NCI-H1092 (cell line): ENCODE measurements around the gene PKN1.
"Not testable (repeated sequence)": the region's sequence is repeated elsewhere in the genome, so short reads cannot be mapped to it uniquely, and the experiment has no call there.

Experiments used
- DNase-seq: peaks from one replicate; lab custom pipeline; 2025; lab: John Stamatoyannopoulos, UW

Gene PKN1

DNA sequence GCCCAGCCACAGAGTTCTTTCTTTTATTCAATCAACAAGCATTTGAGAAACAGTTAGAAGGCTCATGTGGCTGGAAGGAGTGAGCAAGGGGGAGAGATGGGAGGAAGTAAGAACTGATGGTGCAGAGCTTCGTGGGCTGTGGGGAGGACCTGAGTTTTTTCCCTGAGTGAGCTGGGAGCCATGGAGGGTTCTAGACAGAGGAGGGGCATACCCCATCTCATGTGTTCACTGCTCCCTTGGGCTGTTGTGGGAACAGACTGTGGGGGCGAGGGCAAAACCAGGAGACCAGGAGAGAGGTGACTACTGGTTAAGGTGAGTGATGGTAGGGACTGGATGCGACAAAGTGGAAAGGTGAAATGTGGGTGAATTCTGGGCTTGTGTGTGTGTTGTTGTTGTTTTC lies 2.4 kb upstream of the PKN1 start:
- no peak for DNase-seq

DNA sequence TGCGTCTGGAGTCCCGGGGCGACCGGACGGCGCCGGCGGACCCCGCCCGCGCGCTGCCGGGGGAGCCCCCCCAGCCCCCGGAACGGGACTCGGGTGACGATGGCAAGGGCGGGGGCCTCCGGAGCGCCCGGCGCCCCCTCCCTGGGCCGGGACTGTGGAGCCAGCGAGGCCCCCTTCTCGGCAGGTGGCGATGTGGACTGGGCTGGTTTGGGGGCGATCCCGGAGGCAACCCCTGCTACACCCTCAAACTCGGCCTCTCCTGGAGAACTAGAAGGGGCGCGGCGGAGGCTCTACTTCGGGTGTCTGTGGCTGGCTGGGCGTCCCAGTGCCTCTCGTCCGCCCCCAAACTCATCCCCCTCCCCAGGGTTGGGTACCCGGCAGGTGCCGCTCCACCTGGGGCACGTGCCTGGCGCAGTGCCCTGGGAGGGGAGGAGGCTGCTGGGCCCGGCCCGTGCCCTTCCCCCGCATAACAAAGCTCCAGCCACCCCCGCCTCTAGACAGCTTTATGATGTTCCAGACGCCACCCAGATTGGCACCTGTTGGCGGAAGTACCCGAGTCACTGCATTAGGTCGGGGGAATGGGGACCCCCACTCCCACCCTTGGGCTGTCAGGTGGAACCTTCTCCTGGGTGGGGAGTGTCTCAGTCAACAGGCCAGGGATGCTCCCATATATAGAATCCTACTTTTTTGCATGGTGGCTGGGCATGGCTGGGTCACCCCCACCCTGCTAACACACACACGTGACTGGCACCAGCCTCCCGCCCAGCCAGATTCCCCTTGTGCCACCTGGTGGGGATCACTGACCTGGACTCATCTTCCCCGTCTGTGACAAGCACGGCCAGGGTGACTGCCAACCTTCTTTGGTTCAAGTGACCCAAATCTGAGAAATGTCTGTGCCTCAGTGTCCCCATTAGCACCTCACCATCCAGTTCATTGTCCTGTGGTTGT lies 722 bp downstream of the PKN1 start:
- DNase-seq: peak; percentile 39

DNA sequence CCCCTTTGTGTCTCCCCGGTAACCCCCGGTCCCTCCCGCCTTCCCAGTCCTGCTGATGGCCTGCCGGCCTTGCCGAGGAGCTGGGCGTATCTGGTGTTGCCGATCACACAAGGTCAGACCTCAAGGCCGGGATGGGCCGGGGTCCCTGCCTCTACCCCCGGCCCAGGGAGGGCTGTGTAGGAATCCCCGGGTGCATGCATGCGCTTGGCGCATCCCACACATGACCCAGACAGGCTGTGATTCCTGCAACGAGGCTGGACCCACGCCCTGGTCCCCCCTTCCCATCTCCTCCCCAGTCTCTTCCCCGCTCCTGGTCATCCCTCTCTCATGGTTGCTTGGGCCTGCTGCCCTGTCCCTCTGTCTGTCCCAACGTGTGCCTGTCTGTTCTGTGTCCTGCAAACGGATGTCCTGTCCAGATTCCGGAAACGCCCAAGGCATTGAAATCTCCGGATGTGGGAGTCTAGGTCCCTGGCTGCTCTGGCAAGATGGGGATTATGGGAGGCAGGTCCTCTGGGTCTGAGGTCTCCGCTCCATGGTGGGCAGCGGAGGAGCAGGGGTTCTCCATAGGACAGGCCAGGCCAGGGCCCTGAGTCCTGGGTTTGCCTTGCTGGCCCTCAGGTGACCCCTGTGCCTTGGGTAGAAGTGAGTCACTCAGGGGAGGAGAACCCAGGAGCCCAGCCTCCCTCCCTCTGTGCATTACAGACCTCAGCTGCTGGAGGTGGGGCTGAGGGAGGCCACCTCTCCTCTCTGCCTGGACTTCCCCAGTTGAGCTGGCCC lies 1.6 kb downstream of the PKN1 start:
- DNase-seq: no peak

DNA sequence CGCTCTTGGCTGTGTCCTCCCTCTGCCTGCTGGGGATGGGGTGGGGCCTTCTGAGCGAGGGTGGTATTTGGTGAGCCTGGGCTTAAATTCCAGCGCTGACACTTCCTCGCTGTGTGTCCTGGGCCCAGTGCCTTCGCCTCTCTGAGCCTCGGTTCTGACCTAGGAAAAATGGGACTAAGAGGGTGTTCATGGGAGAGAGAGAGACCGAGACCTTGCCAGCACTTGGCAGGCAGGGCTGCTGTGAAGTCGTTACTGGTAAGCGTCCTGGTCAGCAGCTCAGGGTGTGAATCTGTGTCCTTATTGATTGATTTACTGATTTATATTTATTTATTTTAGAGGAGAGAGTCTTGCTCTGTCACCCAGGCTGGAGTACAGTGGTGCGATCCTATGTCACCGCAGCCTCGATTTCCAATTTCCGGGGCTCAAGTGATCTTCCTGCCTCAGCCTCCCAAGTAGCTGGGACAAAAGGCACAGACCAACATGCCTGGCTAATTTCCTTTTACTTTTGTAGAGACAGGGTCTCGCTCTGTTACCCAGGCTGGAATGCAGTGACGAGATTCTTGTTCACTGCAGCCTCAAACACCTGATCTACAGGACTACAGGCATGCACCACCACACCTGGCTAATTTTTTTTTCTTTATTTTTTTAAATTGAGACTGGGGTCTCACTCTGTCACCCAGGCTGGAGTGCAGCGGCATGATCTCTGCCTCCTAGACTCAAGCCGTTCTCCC lies 2.4 kb downstream of the PKN1 start:
- DNase-seq: no peak

DNA sequence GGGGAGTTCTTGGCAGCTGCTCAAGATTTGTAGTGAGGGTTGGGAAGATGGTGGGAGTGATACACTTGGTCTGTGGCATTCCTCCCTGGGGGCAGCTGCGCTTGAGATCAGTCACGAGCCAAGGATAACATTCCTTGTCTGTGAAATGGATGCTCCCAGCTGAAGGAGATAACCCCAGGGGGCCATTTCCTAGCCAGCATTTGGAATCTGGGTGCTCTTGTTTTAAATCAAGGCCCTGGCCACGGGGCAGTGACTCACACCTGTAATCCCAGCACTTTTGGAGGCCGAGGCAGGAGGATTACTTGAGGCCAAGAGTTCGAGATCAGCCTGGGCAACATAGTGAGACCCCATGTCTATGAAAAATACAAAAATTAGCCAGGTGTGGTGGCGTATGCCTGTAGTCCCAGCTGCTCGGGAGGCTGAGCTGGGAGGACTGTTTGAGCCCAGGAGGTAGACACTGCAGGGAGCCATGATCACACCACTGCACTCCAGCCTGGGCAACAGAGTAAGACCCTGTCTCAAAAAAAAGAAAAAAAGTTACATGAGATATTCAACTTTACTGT lies 4.6 kb downstream of the PKN1 start:
- DNase-seq: no peak

DNA sequence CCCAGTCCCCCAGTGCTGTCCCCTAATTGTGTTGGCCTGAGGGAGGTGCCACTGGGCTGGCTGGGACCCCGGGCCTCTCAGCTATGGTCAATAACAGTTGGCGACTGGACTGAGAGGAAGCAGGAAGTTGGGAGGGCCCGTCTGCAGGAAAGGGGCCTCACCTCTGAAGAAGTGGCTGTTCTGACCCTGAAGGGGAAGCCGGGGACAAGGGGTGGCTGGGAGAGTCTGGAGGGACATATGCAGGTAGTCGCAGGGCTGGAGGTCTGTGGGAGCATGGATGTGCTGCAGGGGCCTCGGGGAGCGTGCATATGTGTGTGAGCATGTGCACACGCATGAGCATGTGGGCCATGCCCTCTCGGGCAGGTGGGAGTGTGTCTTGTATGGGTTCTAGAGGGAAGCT lies 5.9 kb downstream of the PKN1 start:
- no peak for DNase-seq

DNA sequence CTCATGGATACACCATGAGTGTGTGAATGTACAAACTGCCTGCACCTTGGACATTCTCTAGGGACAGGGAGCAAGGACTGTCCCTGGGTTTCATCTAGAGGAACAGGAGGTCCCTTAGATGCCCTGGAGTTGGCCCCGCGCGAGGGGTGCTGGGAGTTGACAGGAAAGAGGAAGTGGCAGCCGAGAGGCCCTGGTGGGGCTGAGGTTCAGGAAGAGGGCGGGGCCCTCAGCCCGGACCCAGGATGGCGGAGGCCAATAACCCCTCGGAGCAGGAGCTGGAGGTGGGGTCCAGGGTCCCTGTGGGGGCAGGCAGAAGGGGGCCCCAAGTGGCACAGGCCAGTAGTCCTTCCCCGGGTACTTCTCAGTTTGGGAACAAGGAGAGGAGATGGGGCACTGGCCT lies 6.9 kb downstream of the PKN1 start:
- no peak for DNase-seq

DNA sequence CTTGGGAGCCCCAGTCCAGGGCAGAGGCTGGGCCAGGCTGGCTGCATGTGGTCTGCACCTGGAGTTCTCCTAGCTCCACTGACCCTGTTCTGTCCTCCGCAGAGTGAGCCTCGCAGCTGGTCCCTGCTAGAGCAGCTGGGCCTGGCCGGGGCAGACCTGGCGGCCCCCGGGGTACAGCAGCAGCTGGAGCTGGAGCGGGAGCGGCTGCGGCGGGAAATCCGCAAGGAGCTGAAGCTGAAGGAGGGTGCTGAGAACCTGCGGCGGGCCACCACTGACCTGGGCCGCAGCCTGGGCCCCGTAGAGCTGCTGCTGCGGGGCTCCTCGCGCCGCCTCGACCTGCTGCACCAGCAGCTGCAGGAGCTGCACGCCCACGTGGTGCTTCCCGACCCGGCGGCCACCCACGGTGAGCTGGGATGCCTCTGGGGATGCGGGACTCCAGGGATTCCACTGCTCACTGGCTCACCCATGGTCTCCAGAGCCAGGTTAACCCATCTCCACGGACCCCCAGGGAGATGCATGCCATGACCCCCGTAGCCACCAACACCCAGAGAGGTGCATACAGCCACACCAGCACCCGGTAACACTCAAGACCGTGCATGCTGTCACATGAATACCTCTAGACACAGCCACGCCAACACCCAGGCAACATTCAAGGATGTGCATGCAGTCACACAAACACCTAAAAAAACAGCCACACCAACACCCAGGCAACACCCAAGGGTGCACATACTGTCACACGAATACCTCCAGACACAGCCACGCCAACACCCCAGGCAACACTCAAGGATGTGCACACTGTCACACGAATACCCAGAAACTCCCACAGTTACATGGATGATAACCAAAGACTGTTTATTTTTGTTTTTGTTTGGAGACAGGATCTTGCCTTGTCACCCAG lies 8.2 kb downstream of the PKN1 start:
- DNase-seq: no peak

DNA sequence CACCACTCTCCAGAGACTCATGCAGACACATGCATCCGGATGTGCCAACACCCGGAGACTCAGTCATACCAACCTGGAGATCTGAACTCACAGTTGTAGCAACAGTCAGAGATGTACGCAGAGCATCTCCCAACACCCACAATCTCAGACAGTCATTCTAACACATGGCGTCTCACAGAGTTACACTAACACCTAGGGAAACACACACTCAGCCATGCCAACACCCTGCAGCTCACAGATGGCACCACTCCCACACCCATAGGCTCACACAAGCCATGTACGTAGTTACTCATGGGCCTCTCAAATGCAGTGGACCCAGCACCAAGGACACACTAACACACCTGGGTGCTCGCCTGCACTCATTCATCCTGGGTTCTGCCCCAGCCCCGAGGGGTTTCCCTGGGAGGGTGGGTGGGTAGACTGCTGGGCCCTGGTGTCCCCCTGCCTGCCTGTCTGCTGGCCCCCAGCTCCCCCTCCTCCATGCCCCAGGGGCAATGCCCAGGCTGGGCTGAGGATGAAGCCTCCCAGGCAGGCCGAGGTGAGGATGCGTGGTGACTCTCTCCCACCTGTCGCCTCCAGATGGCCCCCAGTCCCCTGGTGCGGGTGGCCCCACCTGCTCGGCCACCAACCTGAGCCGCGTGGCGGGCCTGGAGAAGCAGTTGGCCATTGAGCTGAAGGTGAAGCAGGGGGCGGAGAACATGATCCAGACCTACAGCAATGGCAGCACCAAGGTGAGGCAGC lies 10.0 kb downstream of the PKN1 start:
- no peak for DNase-seq

DNA sequence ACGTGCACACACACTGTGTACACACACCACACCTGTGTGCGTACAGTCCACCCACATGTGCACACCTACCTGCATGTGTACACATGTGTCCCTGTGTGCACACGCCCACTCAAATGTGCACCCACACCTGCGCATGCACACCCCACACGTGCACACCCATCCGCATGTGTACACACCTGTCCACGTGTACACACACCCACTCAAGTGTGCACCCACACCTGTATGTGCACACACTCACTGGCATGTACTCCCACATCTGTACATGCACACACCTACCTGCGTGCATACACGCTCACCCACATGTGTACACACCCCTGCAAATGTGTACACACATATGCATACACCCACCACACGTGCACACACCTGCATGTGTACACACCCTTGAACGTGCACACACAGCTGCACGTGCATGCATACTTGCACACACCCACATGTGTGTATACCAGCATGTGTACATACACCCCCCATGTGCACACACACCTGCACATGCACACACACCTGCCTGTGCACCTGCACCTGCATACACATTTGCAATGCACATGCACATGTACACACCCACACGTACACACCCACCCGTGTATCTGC lies 10.6 kb downstream of the PKN1 start:
- DNase-seq: no peak

DNA sequence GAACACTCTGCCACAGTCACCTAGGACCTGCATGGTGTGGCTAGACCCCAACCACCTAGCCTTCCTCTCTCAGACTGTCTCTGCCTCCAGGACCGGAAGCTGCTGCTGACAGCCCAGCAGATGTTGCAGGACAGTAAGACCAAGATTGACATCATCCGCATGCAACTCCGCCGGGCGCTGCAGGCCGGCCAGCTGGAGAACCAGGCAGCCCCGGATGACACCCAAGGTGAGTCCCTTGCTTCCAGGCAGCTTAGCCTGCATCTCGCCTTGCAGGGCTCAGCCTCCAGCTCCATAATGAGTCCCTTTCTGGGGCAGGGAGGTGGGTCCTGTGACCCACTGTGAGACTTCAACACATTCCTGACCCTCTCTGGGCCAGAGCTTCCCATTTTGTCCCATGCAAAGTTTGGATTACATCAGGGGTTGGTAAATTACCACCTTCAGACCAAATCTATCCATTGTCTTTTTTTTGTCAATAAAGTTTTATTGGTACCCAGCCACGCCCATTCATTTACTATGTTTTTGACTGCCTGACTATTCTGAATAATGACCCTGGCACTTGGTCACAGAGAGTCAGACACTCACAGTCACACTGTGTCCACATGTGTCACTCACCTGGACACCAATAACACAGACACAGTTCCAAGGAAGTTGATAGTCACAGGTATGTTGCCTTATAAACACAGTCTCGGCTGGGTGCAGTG lies 13.4 kb downstream of the PKN1 start:
- no peak for DNase-seq

DNA sequence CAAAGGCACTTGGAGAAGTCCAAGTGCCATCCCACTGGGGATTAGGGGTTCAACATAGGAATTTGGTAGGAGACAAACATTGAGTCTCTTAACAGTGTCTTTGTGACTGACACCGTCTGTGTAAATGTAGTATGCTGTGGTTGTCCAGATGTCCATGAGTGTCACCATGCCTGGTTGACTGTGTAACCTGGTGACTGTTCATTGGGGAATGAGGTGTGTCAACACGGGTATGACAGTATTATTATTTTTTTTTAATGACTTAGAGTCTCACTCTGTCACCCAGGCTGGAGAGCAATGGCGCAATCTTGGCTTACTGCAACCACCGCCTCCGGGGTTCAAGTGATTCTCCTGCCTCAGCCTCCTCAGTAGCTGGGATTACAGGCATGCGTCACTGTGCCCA lies 16.2 kb downstream of the PKN1 start:
- no peak for DNase-seq

DNA sequence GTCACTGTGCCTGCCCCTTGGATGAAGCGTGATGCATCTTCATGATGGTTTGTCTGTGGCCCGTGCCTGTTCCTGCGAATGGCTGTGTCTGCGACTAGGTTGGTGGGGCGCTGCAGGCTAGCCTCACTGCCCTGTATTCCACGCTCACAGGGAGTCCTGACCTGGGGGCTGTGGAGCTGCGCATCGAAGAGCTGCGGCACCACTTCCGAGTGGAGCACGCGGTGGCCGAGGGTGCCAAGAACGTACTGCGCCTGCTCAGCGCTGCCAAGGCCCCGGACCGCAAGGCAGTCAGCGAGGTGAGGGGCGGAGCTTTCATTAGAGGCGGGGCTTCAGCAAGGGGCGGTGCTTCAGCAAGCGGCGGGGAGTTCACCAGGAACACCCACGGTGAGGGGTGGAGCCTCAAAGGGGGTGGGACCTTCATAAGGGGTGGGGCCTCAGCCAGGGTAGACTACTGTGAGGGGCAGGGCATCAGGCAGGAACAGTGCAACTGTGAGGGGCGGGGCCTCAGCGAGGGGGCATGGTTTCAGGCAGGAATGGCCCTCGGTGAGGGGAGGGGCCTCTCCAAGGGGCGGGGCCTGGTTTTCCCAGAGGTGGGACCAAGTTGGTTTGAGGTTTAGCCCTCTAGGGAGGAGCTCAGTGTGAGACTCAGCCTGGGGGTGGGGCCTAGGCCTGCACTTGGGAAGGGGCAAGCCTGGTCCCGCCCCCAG lies 17.2 kb downstream of the PKN1 start:
- DNase-seq: no peak

DNA sequence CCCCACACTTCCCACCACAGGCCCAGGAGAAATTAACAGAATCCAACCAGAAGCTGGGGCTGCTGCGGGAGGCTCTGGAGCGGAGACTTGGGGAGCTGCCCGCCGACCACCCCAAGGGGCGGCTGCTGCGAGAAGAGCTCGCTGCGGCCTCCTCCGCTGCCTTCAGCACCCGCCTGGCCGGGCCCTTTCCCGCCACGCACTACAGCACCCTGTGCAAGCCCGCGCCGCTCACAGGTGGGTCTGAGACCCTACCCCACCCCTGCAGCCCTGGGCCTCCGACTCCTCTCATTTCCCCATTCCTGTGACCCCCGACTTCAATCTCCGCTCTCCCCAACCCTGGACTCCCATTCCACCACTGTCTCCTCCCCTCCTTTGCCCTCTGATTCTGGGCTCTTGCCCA lies 17.8 kb downstream of the PKN1 start:
- no peak for DNase-seq

DNA sequence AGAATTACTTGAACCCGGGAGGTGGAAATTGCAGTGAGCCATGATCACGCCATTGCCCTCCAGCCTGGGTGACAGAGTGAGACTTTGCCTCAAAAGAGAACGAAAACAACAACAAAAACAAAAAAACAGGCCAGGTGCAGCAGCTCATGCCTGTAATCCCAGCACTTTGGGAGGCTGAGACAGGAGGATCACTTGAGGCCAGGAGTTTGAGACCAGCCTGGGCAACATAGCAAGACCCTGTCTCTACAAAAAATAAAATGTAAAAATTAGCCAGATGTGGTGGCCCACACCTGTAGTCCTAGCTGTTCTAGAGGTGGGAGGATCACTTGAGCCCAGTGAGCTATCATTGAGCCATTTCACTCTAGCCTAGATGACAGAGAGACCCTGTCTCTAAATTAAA lies 19.2 kb downstream of the PKN1 start:
- DNase-seq: not testable (repeated sequence)

DNA sequence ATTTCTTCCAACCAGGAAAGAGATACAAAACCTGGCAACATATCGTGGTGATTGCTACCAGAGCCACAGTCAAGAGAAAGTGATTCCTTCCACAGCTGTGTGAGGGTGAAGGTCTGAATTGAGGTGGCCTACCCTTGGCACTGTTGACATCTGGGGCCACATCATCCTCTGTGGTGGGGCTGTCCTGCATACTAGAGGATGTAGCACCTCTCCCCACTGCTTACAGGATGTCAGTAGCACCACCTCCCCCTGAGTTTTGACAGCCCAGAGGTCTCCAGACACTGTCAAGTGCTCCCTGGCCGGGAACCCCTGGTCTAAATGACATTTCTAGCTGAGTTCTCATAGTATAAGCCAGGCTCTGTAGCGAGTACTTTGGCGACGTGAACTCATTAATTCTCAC lies 26.6 kb downstream of the PKN1 start:
- DNase-seq: no peak

DNA sequence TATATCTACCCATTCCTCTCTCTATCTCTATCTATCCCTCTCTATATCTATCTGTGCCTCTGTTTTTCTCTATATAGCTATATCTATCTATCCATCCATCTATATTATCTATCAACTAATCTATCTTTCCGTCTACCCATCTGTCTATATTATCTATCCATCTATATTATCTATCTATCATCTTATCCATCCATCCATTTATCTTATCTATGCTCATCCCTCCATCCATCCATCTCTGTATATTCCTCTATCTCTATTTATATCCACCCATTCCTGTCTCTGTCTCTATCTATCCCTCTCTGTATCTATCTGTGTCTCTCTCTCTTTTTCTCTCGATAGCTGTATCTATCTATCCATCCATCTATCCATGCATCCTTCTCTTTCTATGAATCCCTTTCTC lies 27.8 kb downstream of the PKN1 start:
- no peak for DNase-seq

DNA sequence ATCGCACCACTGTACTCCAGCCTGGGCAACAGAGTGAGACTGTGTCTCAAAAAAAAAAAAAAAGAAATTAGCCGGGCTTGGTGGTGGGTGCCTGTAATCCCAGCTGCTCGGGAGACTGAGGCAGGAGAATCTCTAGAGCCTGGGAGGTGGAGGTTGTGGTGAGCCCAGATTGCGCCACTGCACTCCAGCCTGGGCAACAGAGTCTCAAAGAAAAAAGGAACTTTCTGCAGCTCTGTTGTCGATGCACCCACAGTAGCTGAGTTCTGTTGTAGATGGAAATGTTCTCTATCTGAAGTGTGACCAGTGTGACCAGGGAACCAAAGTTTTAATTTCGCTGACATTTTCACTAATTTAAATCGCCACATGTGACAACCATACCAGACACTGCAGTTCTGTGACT lies 29.3 kb downstream of the PKN1 start:
- not testable (repeated sequence) for DNase-seq

DNA sequence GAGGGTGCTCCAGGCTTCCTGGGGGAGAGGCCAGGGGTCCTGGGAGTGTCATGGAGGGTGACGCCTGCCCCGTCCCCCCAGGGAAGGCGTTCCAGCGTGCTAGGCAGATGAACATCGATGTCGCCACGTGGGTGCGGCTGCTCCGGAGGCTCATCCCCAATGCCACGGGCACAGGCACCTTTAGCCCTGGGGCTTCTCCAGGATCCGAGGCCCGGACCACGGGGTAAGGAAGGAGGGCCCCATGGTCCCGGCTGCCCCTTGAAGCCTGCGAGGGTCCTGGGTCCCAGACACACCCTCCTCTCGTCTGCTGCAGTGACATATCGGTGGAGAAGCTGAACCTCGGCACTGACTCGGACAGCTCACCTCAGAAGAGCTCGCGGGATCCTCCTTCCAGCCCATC lies 30.6 kb downstream of the PKN1 start:
- DNase-seq: no peak
